B cell (primary cell): ENCODE results near the gene GPR78.

Experiments
- EZH2 ChIP-seq: IDR thresholded peaks from 2 replicates; pipeline ENCODE4 v1.6.1; 2012; ENCODE audit warnings: borderline replicate concordance, low read depth, mild to moderate bottlenecking, moderate library complexity, low read length; ENCODE audit not compliant: insufficient read depth, poor library complexity, severe bottlenecking
- TF ChIP-seq, protein P1 (sequence below): fragments of 200-600 bp; IDR thresholded peaks from one replicate; pipeline ENCODE4 v1.8.0; 2022; ENCODE audit warnings: antibody characterized with exemption, mild to moderate bottlenecking

DNA sequence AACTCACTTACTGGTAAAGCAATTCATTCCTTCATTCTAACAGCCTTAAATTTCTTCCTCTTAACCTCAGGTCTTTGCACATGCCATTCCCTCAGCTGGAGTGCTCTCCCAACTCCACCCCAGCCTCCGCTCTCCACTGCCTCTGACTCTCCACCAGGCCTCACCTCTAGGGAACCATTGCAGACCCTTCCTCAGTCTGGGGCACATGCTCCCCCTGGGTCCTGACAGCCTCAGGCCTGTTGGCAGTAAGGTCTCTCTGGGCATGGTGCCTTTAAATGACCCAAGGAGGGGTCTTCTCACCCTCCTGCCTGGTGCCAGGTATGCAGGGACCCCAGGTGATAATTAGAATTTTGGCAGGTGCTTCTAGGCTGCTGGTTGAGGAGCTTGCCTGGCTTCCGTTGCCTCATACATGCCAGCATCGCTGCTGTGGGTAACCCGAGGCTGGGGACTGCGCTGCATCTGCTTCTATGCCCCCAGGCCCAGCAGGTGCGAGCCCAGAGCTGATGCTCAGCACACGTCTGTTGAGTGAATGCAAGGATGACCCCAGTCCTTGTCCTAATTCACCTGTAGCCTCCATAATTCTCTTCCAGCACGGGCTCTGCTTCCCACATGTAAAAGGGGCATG lies 27.5 kb upstream of the GPR78 start:
- TF ChIP-seq, protein P1, sequence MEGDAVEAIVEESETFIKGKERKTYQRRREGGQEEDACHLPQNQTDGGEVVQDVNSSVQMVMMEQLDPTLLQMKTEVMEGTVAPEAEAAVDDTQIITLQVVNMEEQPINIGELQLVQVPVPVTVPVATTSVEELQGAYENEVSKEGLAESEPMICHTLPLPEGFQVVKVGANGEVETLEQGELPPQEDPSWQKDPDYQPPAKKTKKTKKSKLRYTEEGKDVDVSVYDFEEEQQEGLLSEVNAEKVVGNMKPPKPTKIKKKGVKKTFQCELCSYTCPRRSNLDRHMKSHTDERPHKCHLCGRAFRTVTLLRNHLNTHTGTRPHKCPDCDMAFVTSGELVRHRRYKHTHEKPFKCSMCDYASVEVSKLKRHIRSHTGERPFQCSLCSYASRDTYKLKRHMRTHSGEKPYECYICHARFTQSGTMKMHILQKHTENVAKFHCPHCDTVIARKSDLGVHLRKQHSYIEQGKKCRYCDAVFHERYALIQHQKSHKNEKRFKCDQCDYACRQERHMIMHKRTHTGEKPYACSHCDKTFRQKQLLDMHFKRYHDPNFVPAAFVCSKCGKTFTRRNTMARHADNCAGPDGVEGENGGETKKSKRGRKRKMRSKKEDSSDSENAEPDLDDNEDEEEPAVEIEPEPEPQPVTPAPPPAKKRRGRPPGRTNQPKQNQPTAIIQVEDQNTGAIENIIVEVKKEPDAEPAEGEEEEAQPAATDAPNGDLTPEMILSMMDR: no peak
- no peak for TF ChIP-seq EZH2
